ENCODE measurements around the gene BCL2. TPM values are rescaled to one million over a fixed set of nuclear protein-coding genes. Genes with fewer than 3 reads are reported as not detected.
A peak's percentile ranks its signal among the peaks of the same experiment; 100 is the strongest.

BCL2 gene
- total RNA-seq, 2 donors from 2014 or later = 13.9 to 16.4 TPM

- H3K27me3 ChIP-seq = no peaks in the 10 kb centered on the region
- no peak overlapping the region for H3K4me3 ChIP-seq
- H3K9me3 ChIP-seq = no peaks in the 10 kb centered on the region
- H3K27ac ChIP-seq = no peak overlapping the region
- no peak for TF ChIP-seq CTCF (IDR thresholded peaks at IDR 0.05)
- intact Hi-C loops (cut with DNase I) = no loop called here
- DNase-seq = no peak
- no peak overlapping the region for H3K9ac ChIP-seq (ENCODE audit: low read depth in 2 of 2, low read length in 2 of 2)
- H3K36me3 ChIP-seq = no peaks in the 10 kb centered on the region
- H3K4me1 ChIP-seq = no peaks in the 10 kb centered on the region
These were observed 176.9 kb downstream of the BCL2 start for GRCh38 chr18:63142594-63143225.

GRCh38 chr18:63141778-63142176 is 177.8 kb downstream of the BCL2 start:
- no peak overlapping the region for H3K27ac ChIP-seq
- DNase-seq = no peak
- H3K36me3 ChIP-seq = no peaks in the 10 kb centered on the region
- no peak overlapping the region for H3K4me3 ChIP-seq
- no peaks in the 10 kb centered on the region for H3K27me3 ChIP-seq
- intact Hi-C loops (cut with DNase I) = no loop called here
- H3K9ac ChIP-seq (ENCODE audit: low read depth in 2 of 2, low read length in 2 of 2) = no peak overlapping the region
- no peak for TF ChIP-seq CTCF (IDR thresholded peaks at IDR 0.05)
- no peaks in the 10 kb centered on the region for H3K9me3 ChIP-seq
- no peaks in the 10 kb centered on the region for H3K4me1 ChIP-seq

GRCh38 chr18:63140997-63141777 is 178.4 kb downstream of the BCL2 start:
- Histone ChIP-seq H3K9ac (ENCODE audit: low read depth in 2 of 2, low read length in 2 of 2) (no peak overlapping the region), H3K4me1 (no peaks in the 10 kb centered on the region), H3K27ac (no peak overlapping the region), H3K9me3 (no peaks in the 10 kb centered on the region), H3K4me3 (no peak overlapping the region), H3K36me3 (no peaks in the 10 kb centered on the region), H3K27me3 (no peaks in the 10 kb centered on the region)
- DNase-seq = no peak
- intact Hi-C loops (cut with DNase I) = no loop called here
- no peak for TF ChIP-seq CTCF (IDR thresholded peaks at IDR 0.05)

GRCh38 chr18:63140038-63140450 is 179.5 kb downstream of the BCL2 start:
- intact Hi-C loops (cut with DNase I) = no loop called here
- TF ChIP-seq CTCF (IDR thresholded peaks at IDR 0.05) = no peak
- Histone ChIP-seq H3K9me3 (no peaks in the 10 kb centered on the region), H3K4me3 (no peak overlapping the region), H3K4me1 (no peaks in the 10 kb centered on the region), H3K27ac (no peak overlapping the region), H3K27me3 (no peaks in the 10 kb centered on the region), H3K9ac (ENCODE audit: low read depth in 2 of 2, low read length in 2 of 2) (no peak overlapping the region), H3K36me3 (no peaks in the 10 kb centered on the region)
- no peak for DNase-seq

GRCh38 chr18:63138436-63139340 is 180.9 kb downstream of the BCL2 start:
- peak overlapping the region; percentile 1 for H3K4me3 ChIP-seq
- intact Hi-C loops (cut with DNase I) = no loop called here
- no peaks in the 10 kb centered on the region for H3K36me3 ChIP-seq
- DNase-seq = no peak
- H3K9ac ChIP-seq (ENCODE audit: low read depth in 2 of 2, low read length in 2 of 2) = peak overlapping the region; percentile 4 to 5
- H3K27me3 ChIP-seq = no peaks in the 10 kb centered on the region
- H3K9me3 ChIP-seq = no peaks in the 10 kb centered on the region
- H3K27ac ChIP-seq = no peak overlapping the region
- no peak for TF ChIP-seq CTCF (IDR thresholded peaks at IDR 0.05)
- H3K4me1 ChIP-seq = no peaks in the 10 kb centered on the region

All from colonic mucosa (tissue), 4 donors.